Mucosa of rectum (tissue), 2 donors: ENCODE data around the gene KIF2B.

Source experiments
- H3K27ac ChIP-seq, 2 donors: one replicate each; pipeline ENCODE4 v1.7.0; 2013; ENCODE audit warnings: inconsistent platforms in 2 of 2, low read depth in 2 of 2, low read length in 2 of 2
- H3K27me3 ChIP-seq, 2 donors: one replicate each; pipeline ENCODE4 v1.7.0; 2013; ENCODE audit warnings: low read length in 2 of 2; ENCODE audit not compliant: control insufficient read depth in 2 of 2, insufficient read depth in 2 of 2
- H3K36me3 ChIP-seq, 2 donors: one replicate each; pipeline ENCODE4 v1.7.0; 2013; ENCODE audit warnings: low read length in 2 of 2; ENCODE audit not compliant: control insufficient read depth in 2 of 2, insufficient read depth in 2 of 2
- H3K4me1 ChIP-seq, 2 donors: one replicate each; pipeline ENCODE4 v1.7.0; 2013; ENCODE audit warnings: low read length in 2 of 2, mild to moderate bottlenecking in 1 of 2; ENCODE audit not compliant: control insufficient read depth in 2 of 2, insufficient read depth in 2 of 2
- H3K4me3 ChIP-seq, 2 donors: one replicate each; pipeline ENCODE4 v1.7.0; 2013; ENCODE audit warnings: low read length in 2 of 2
- H3K9ac ChIP-seq, 2 donors: one replicate each; pipeline ENCODE4 v1.7.0; 2013; ENCODE audit warnings: low read length in 2 of 2, low read depth in 1 of 2, mild to moderate bottlenecking in 1 of 2
- H3K9me3 ChIP-seq, 2 donors: one replicate each; pipeline ENCODE4 v1.7.0; 2013; ENCODE audit warnings: low read length in 2 of 2; ENCODE audit not compliant: control insufficient read depth in 2 of 2
- donor health status: healthy.
- donor health status: Normal muscosa, but diverticular disease.

KIF2B gene, protein sequence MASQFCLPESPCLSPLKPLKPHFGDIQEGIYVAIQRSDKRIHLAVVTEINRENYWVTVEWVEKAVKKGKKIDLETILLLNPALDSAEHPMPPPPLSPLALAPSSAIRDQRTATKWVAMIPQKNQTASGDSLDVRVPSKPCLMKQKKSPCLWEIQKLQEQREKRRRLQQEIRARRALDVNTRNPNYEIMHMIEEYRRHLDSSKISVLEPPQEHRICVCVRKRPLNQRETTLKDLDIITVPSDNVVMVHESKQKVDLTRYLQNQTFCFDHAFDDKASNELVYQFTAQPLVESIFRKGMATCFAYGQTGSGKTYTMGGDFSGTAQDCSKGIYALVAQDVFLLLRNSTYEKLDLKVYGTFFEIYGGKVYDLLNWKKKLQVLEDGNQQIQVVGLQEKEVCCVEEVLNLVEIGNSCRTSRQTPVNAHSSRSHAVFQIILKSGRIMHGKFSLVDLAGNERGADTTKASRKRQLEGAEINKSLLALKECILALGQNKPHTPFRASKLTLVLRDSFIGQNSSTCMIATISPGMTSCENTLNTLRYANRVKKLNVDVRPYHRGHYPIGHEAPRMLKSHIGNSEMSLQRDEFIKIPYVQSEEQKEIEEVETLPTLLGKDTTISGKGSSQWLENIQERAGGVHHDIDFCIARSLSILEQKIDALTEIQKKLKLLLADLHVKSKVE

DNA sequence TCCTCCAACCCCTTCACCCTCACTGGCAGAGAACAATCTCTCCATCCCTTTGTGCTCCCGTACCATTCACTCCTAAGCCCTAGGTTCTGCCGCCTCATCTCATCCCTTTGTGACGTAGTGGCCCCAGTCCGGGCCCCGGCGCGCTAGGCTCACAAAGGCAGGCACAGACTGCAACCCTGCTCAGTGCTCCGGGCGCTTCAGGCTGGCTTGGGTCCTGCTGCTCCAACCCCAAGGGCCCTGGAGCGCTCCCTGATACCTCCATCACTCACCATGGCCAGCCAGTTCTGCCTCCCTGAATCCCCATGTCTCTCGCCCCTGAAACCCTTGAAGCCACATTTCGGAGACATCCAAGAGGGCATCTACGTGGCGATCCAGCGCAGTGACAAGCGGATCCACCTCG, at the start of gene KIF2B:
TSS of gene KIF2B (plus strand) at position 164 of the 400 bp plus-strand sequence. CDS start at position 271, 107 bp downstream.
- H3K27ac ChIP-seq = no peak within 1 kb of the TSS

DNA sequence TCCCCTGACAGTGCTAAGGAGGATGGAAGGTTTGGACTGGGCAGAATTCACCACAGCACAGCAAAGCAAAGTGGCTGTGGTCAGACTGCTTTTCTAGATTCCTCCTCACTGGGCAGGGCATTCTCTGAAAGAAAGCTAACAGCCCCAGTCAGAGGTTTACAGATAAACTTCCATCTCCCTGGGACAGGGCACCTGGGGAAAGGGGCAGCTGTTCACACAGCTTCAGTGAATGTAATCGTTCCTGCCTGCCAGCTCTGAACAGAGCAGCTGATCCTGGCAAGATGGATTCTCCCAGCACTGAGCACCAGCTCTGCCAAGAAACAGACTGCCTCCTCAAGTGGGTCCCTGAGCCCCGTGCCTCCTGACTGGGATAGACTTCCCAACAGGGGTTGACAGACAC, 42.4 kb upstream of the KIF2B start:
- no peaks in the 10 kb centered on the region for H3K4me1 ChIP-seq
- H3K9me3 ChIP-seq = no peaks in the 10 kb centered on the region
- H3K27ac ChIP-seq = no peak overlapping the region
- no peak overlapping the region for H3K9ac ChIP-seq
- no peaks in the 10 kb centered on the region for H3K27me3 ChIP-seq
- H3K36me3 ChIP-seq = no peaks in the 10 kb centered on the region
- no peak overlapping the region for H3K4me3 ChIP-seq

More for the DNA sequence above, at the start of gene KIF2B:
- H3K9ac ChIP-seq = no peak within 1 kb of the TSS
- H3K9me3 ChIP-seq = peaks cover 0 to 2% of the 10 kb centered on the region in 2 donors
- no peak within 1 kb of the TSS for H3K4me3 ChIP-seq
- H3K36me3 ChIP-seq = no peaks in the 10 kb centered on the region
- H3K4me1 ChIP-seq = no peaks in the 10 kb centered on the region
- no peaks in the 10 kb centered on the region for H3K27me3 ChIP-seq

DNA sequence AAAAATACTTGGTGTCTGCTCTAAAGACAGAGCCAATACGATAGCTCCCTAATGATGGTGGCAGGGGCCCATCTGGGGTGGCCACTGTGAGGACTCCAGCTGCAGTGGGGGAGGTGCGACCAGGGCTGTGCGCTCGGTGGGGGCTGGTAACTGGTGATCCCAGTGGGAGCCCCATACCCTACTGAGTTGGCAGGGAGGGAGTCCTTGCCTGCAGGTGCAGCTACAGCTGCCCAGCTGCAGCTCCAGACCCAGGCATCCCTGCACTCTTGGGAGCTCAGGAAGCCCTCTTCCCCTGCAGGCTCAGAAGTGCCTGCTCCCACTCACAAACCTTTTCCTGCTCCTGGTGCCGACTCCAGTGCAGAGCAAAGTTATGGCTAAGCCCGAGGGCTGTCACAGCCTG, 31.2 kb upstream of the KIF2B start:
- H3K9ac ChIP-seq = no peak overlapping the region
- H3K9me3 ChIP-seq = peaks cover 0 to 3% of the 10 kb centered on the region in 2 donors
- no peak overlapping the region for H3K4me3 ChIP-seq
- no peaks in the 10 kb centered on the region for H3K36me3 ChIP-seq
- no peak overlapping the region for H3K27ac ChIP-seq
- H3K27me3 ChIP-seq = no peaks in the 10 kb centered on the region
- H3K4me1 ChIP-seq = no peaks in the 10 kb centered on the region

DNA sequence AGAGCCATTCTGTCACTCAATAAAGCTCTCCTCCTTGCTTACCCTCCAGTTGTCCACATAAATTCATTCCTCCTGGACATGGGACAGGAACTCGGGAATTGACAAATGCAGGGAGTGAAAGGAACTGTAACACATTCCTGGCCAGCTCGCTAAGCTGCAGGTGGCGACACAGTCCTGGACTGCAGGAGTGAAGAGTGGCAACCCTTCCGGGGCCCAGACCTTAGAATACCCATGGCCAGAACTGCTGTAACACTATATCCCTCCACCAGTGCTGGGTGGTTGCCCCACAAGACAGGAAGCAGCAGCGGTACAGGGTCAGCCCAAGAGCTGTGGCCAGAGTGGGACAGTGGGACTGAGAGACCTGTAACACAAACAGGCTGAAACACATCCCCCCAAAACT, 30.3 kb upstream of the KIF2B start:
- Histone ChIP-seq H3K4me3 (no peak overlapping the region), H3K27ac (no peak overlapping the region), H3K27me3 (no peaks in the 10 kb centered on the region), H3K9ac (no peak overlapping the region), H3K36me3 (no peaks in the 10 kb centered on the region), H3K9me3 (peaks cover 0 to 3% of the 10 kb centered on the region in 2 donors), H3K4me1 (no peaks in the 10 kb centered on the region)

DNA sequence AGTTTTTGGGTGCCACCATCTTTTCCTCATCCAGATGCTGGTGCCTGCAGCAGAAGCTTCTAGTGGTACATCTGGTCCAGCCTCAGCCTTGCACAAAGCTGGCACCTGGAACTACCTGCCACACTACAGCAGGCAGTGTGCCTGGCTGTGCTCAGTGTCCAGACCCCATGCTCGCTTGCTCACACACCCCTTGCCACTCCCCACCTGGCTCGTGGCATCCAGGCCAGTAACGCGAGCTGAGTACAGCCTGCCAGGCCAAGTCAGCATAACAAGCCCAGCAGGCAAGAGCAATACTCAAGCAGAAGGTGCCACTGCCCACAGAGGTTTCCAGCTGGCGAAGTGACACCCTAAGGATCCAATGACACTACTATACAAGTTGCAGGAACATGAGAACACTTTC, 29.7 kb upstream of the KIF2B start:
- no peaks in the 10 kb centered on the region for H3K4me1 ChIP-seq
- H3K27ac ChIP-seq = no peak overlapping the region
- no peak overlapping the region for H3K4me3 ChIP-seq
- H3K27me3 ChIP-seq = no peaks in the 10 kb centered on the region
- no peaks in the 10 kb centered on the region for H3K36me3 ChIP-seq
- no peak overlapping the region for H3K9ac ChIP-seq
- peaks cover 0 to 3% of the 10 kb centered on the region in 2 donors for H3K9me3 ChIP-seq

DNA sequence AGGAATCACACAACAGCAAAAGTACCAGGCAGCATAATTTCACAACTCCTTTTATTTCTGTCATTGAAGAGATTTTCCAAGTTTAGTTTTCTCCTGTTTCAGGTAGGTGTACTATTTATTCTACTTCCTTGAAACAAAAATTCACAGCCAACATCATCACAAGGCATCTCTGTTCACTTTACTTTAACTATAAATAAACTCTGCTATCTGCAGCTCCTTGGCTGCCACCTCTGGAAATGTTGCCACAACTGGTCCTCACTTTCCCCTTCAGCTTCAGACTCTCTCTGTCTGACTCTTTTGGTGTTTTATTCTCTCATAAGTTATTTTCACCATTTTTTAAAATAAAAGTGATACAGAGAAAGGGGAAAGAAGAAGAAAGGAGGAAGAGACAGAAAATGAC, 27.9 kb upstream of the KIF2B start:
- H3K9me3 ChIP-seq = peaks cover 0 to 3% of the 10 kb centered on the region in 2 donors
- no peaks in the 10 kb centered on the region for H3K36me3 ChIP-seq
- H3K4me3 ChIP-seq = no peak overlapping the region
- no peak overlapping the region for H3K9ac ChIP-seq
- H3K27me3 ChIP-seq = no peaks in the 10 kb centered on the region
- no peak overlapping the region for H3K27ac ChIP-seq
- no peaks in the 10 kb centered on the region for H3K4me1 ChIP-seq

DNA sequence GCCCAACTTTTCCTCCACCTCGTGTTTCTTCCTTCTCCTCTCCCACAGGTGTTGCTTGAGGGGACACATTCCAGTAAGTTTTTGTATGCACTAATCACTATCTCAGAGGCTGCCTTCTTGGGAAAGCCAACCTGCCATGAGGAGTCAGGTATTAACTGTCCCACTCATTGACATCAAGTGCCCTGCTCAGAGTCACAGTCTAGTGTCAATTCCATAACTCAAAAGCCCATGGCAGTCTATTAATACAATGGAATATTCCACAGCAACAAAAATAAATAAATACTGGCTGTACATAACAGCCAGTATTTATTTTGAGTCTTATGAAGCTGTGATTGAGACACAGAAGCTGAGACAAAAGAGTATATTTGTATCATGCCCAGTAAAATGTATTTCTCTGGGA, 26.1 kb upstream of the KIF2B start:
- Histone ChIP-seq H3K9ac (no peak overlapping the region), H3K36me3 (no peaks in the 10 kb centered on the region), H3K4me1 (no peaks in the 10 kb centered on the region), H3K4me3 (no peak overlapping the region), H3K27me3 (no peaks in the 10 kb centered on the region), H3K9me3 (peaks cover 0 to 3% of the 10 kb centered on the region in 2 donors), H3K27ac (no peak overlapping the region)

DNA sequence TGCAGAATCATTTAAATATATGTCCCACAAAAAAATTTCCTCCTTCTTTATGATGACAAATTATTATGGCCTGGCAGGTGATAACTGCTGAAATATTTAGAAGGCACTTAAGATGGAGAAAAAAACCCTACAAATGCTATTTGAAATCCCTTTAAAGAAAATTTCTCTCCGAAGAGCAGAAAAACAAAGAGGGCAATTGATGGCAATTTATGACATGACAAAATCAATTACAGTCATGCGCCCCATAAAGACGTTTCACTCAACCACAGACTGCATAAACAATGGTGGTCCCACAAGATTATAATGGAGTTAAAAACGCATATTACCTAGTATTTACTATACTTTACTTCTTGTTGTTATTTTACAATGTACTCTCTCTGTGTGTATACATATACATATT, 25.2 kb upstream of the KIF2B start:
- Histone ChIP-seq H3K4me3 (no peak overlapping the region), H3K9ac (no peak overlapping the region), H3K27me3 (no peaks in the 10 kb centered on the region), H3K4me1 (no peaks in the 10 kb centered on the region), H3K36me3 (no peaks in the 10 kb centered on the region), H3K27ac (no peak overlapping the region), H3K9me3 (peaks cover 0 to under 1% of the 10 kb centered on the region in 2 donors)

DNA sequence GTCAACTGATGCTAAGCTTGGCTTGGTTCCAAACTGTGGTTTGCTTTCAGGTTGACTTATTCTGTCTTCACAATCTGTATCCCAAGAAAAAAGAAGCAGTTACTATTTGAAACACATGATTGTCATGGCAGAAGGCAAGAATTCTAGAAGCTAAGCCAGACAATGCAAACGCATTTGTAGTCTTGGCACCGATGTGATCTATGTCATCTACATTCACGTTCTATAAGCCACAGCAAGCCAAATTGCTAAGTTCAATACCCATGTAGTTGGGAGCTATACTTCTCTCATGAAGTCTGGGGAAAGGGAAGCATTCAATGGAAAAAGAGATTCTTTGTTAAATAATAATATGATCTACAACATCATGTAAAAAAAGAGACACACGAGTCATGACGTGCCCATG, 18.3 kb upstream of the KIF2B start:
- Histone ChIP-seq H3K4me3 (no peak overlapping the region), H3K27ac (no peak overlapping the region), H3K36me3 (no peaks in the 10 kb centered on the region), H3K4me1 (no peaks in the 10 kb centered on the region), H3K9ac (no peak overlapping the region), H3K9me3 (no peaks in the 10 kb centered on the region), H3K27me3 (no peaks in the 10 kb centered on the region)

DNA sequence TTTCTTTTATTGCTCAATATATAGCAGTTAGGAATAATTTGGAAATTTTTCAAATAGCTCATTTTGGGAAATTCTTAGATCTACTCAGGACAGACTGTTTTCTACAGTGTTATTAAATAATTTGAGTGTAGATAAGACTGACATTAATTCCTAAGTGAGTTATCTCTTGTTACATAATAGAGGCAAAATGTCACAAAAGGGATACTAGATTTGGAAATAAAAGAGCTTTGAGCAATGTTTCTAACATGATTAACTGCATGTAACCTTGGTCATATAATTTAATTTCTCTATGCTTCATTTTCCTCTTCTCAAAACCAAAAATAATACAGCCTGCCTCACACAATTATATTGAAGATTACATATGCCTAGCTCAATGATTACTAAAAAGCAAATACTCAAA, 16.3 kb upstream of the KIF2B start:
- Histone ChIP-seq H3K9ac (no peak overlapping the region), H3K36me3 (no peaks in the 10 kb centered on the region), H3K4me1 (no peaks in the 10 kb centered on the region), H3K27ac (no peak overlapping the region), H3K4me3 (no peak overlapping the region), H3K9me3 (no peaks in the 10 kb centered on the region), H3K27me3 (no peaks in the 10 kb centered on the region)
